Tibial nerve (tissue), 4 donors: Measurements from ENCODE around the gene GRIP2. TPM values are rescaled to one million over a fixed set of nuclear protein-coding genes. Genes with fewer than 3 reads are reported as not detected.

Source experiments
- DNase-seq, 2 donors: peaks; one replicate each; pipeline ENCODE4 v3.0.0-alpha.2; 2019; ENCODE audit warnings: low spot score in 2 of 2
- H3K27ac ChIP-seq, 4 donors: fragments of 200-600 bp; sonication (generic) in 3 of 4; one replicate each; pipeline ENCODE4 v1.5.1; 2017 to 2019; ENCODE audit warnings: mild to moderate bottlenecking in 1 of 4
- H3K27me3 ChIP-seq, 2 donors: fragments of 200-600 bp; sonication (generic) in 1 of 2; one replicate each; pipeline versions ENCODE4 v1.5.1 to v1.6.0; 2017 to 2019
- H3K36me3 ChIP-seq, 3 donors: fragments of 200-600 bp; sonication (generic); one replicate each; pipeline ENCODE4 v1.5.1; 2018 to 2019
- H3K4me1 ChIP-seq, 4 donors: fragments of 200-600 bp; sonication (generic) in 3 of 4; one replicate each; pipeline ENCODE4 v1.5.1; 2017 to 2019
- H3K4me3 ChIP-seq, 4 donors: fragments of 200-600 bp; sonication (generic) in 3 of 4; one replicate each; pipeline ENCODE4 v1.5.1; 2017 to 2019; ENCODE audit warnings: mild to moderate bottlenecking in 1 of 4, moderate library complexity in 1 of 4
- H3K9me3 ChIP-seq, 4 donors: fragments of 200-600 bp; sonication (generic) in 3 of 4; one replicate each; pipeline ENCODE4 v1.5.1; 2017 to 2019
- EP300 ChIP-seq, 2 donors: sonication (generic); formaldehyde crosslinking; IDR thresholded peaks; one replicate each; pipeline ENCODE4 v1.6.1; 2017; ENCODE audit warnings: antibody characterized with exemption in 2 of 2, mild to moderate bottlenecking in 1 of 2
- POLR2A ChIP-seq, 2 donors: fragments of 450-650 bp; IDR thresholded peaks; one replicate each; pipeline ENCODE4 v1.6.1; 2017; ENCODE audit warnings: antibody characterized with exemption in 2 of 2, mild to moderate bottlenecking in 2 of 2, moderate library complexity in 2 of 2
- WGBS, 2 donors: methylation state at CpG; one replicate each; pipeline ENCODE4 v1.1.5; 2018; 5-methylcytosine and 5-hydroxymethylcytosine counted together
- total RNA-seq, 4 donors: library from RNA; depleted of rRNA; stranded (reverse); fragments of >200 nt; gene quantifications; one replicate each; pipeline ENCODE4 v1.1.0, GENCODE V29; 2016
- TF ChIP-seq, protein P1 (sequence below), 5 experiments: fragments of 200-600 bp in 3 of 5; fragments of 450-650 bp in 2 of 5; sonication (generic) in 3 of 5; IDR thresholded peaks; one replicate each; pipeline ENCODE4 v1.5.1; 2016 to 2019; ENCODE audit warnings: antibody characterized with exemption in 5 of 5, mild to moderate bottlenecking in 3 of 5, moderate library complexity in 2 of 5

GRIP2 gene
- total RNA-seq, 4 donors from 2014 or later = 0.21 to 1.5 (median 0.99) TPM

DNA sequence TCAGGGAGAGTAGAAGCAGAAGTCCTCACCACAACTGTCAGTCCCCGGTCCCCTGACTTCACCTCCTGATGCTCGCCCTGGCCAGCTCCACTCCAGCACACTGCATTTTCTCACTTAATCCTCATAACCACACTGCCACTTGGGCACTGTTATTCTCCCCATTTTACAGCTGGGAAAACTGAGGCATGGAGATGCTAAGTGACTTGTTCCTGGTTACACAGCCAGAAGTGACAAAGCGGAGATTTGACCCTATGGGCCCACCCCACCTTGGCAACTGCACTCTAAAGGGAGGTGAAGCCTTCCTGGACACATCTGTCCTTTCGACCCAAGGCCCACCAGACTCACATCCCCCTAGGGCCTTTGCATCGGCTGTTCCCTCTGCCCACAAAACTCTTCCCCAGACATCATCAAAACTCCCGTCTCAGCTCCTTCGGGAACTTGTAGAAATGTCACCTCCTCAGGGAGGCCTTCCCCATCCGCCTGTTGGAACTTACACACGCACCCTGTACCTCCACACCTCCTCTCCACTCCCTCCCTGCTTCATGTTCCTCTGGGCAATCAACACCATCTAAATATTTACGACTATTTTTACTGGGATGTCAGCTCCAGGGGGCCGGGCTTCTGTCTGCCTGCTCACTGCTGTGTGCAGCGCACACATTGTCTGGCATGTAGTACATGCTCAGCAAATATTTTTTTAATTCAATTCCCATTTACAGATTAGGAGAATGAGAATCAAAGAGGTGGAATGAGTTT is 3.1 kb downstream of the GRIP2 start:
- Histone ChIP-seq H3K27ac (no peak overlapping the region), H3K36me3 (no peaks in the 10 kb centered on the region), H3K9me3 (no peaks in the 10 kb centered on the region), H3K27me3 (no peaks in the 10 kb centered on the region), H3K4me3 (no peak overlapping the region), H3K4me1 (peaks cover 0 to 19% (median 0%) of the 10 kb centered on the region in 4 donors)
- no peak for TF ChIP-seq EP300 (IDR thresholded peaks at IDR 0.05)
- DNase-seq = no peak
- WGBS, 2 donors = 84 to 85% methylated on average over 12 of the region's 12 CpGs

DNA sequence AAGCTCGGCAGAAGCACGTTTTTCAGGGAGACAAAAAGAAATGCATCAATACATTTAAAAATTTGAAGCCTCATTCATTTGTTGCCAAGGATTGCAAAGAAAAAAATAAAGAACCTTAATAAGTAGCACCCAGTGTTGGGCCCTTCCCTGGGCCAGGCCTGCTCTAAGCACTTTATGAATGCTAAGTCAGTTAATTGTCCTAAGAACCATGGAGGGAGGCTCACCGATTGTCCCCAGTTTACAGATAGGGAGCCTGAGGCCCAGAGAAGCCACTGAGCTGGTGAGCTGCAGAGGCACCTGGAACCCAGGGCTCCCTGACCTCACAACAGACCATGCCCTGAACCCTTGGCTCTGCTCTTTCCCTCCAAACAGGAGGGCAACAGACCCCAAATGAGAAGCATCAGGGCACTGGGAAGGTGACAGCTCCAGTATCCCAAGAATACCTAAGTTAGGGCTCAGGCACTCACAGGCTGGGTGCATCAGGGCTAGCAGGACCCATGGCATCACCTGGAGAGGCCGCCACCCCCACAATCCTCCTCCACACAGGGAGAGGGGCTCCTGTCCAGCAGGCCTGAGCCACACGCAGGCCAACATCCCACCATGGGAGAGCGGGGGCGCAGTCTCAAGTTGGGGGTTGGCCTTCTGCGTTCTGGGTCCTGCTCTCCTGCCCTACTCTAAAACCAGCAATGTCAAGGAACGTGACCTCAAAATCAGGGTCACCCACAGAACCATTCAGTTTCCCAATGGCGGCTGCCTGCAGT is 3.9 kb downstream of the GRIP2 start:
- no peak for DNase-seq
- H3K27me3 ChIP-seq = no peaks in the 10 kb centered on the region
- H3K4me1 ChIP-seq = peaks cover 0 to 19% (median 0%) of the 10 kb centered on the region in 4 donors
- no peak overlapping the region for H3K4me3 ChIP-seq
- TF ChIP-seq EP300 (IDR thresholded peaks at IDR 0.05) (no peak), POLR2A (IDR thresholded peaks at IDR 0.05) (no peak)
- TF ChIP-seq, protein P1, sequence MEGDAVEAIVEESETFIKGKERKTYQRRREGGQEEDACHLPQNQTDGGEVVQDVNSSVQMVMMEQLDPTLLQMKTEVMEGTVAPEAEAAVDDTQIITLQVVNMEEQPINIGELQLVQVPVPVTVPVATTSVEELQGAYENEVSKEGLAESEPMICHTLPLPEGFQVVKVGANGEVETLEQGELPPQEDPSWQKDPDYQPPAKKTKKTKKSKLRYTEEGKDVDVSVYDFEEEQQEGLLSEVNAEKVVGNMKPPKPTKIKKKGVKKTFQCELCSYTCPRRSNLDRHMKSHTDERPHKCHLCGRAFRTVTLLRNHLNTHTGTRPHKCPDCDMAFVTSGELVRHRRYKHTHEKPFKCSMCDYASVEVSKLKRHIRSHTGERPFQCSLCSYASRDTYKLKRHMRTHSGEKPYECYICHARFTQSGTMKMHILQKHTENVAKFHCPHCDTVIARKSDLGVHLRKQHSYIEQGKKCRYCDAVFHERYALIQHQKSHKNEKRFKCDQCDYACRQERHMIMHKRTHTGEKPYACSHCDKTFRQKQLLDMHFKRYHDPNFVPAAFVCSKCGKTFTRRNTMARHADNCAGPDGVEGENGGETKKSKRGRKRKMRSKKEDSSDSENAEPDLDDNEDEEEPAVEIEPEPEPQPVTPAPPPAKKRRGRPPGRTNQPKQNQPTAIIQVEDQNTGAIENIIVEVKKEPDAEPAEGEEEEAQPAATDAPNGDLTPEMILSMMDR (IDR thresholded peaks at IDR 0.05) = no peak
- H3K27ac ChIP-seq = no peak overlapping the region
- no peaks in the 10 kb centered on the region for H3K9me3 ChIP-seq
- H3K36me3 ChIP-seq = no peaks in the 10 kb centered on the region
- 76 to 78% methylated on average over 8 to 10 of the region's 10 CpGs for WGBS, 2 donors

- no peak overlapping the region for H3K4me3 ChIP-seq
- H3K9me3 ChIP-seq = no peaks in the 10 kb centered on the region
- H3K4me1 ChIP-seq = peaks cover 0 to 19% (median 0%) of the 10 kb centered on the region in 4 donors
- 78 to 82% methylated on average over 2 to 5 of the region's 6 CpGs for WGBS, 2 donors
- no peaks in the 10 kb centered on the region for H3K27me3 ChIP-seq
- no peaks in the 10 kb centered on the region for H3K36me3 ChIP-seq
- no peak for DNase-seq
- TF ChIP-seq, protein P1 (IDR thresholded peaks at IDR 0.05) = no peak
- TF ChIP-seq POLR2A (IDR thresholded peaks at IDR 0.05) = no peak
- TF ChIP-seq EP300 (IDR thresholded peaks at IDR 0.05) = no peak
- H3K27ac ChIP-seq = no peak overlapping the region
These were observed 4.5 kb downstream of the GRIP2 start for GRCh38 chr3:14535616-14536015.

- Histone ChIP-seq H3K9me3 (peaks cover 0 to 6% (median 0%) of the 10 kb centered on the region in 4 donors), H3K27me3 (no peaks in the 10 kb centered on the region), H3K4me3 (no peak overlapping the region), H3K4me1 (peaks cover 0 to 19% (median 0%) of the 10 kb centered on the region in 4 donors), H3K36me3 (no peaks in the 10 kb centered on the region), H3K27ac (no peak overlapping the region)
- 24 to 25% methylated on average over 20 of the region's 20 CpGs for WGBS, 2 donors
- no peak for TF ChIP-seq POLR2A (IDR thresholded peaks at IDR 0.05)
- TF ChIP-seq EP300 (IDR thresholded peaks at IDR 0.05) = no peak
- TF ChIP-seq, protein P1 (IDR thresholded peaks at IDR 0.05) = no peak
- no peak for DNase-seq
These were observed 5.5 kb downstream of the GRIP2 start for GRCh38 chr3:14534516-14535191.

DNA sequence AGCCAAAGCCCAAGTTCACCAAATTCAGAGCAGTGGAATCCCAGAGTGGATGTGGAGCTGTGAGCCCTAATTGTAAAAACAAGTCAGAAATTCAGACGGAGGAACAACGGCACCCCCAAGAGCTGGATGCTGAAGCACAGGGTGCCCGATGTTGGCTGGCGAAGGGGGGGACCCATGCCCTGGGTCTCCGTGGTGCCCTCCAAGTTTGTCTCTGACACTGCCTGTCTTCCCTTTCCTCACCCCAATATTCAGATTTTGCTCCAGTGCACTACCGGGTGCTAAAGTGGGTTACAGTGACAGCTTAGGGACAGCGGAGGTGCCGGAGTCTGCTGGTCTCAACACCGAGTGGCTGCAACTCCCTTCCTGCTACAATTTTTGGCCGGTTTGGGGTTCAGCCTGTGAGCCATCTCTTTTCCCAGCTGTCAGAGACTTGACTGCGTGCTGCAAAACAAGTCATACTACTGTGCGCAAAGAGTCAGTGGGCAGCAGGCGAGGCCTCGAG is 6.6 kb downstream of the GRIP2 start:
- H3K9me3 ChIP-seq = peaks cover 0 to 8% (median 0%) of the 10 kb centered on the region in 4 donors
- no peak overlapping the region for H3K27ac ChIP-seq
- H3K27me3 ChIP-seq = no peaks in the 10 kb centered on the region
- TF ChIP-seq, protein P1 (IDR thresholded peaks at IDR 0.05) = no peak
- TF ChIP-seq EP300 (IDR thresholded peaks at IDR 0.05) (no peak), POLR2A (IDR thresholded peaks at IDR 0.05) (no peak)
- no peak overlapping the region for H3K4me3 ChIP-seq
- H3K36me3 ChIP-seq = no peaks in the 10 kb centered on the region
- 81 to 91% methylated on average over 13 to 14 of the region's 14 CpGs for WGBS, 2 donors
- no peak for DNase-seq
- H3K4me1 ChIP-seq = peaks cover 0 to 14% (median 0%) of the 10 kb centered on the region in 4 donors
